Brain microvascular endothelial cell (primary cell): ENCODE measurements around the gene TBXAS1.

ENCODE experiments used
- DNase-seq: peaks from one replicate; pipeline ENCODE4 v3.0.0-alpha.2; 2020
- H3K27ac ChIP-seq: fragments of 250-450 bp; sonication (Bioruptor Pico); 2 replicates; pipeline ENCODE4 v1.5.1; 2020; ENCODE audit warnings: mild to moderate bottlenecking, moderate library complexity
- H3K27me3 ChIP-seq: fragments of 250-450 bp; sonication (Bioruptor Pico); replicated peaks from 2 replicates; pipeline ENCODE4 v1.5.1; 2020; ENCODE audit warnings: mild to moderate bottlenecking
- H3K36me3 ChIP-seq: fragments of 250-450 bp; sonication (Bioruptor Pico); replicated peaks from 2 replicates; pipeline ENCODE4 v1.5.1; 2020; ENCODE audit warnings: mild to moderate bottlenecking
- H3K4me3 ChIP-seq: 2 replicates; pipeline ENCODE4 v1.5.1; 2011; ENCODE audit warnings: low read depth, mild to moderate bottlenecking, control low read depth, low read length, moderate library complexity
- in situ Hi-C: cut with HindIII; loops from 2 replicates; pipeline ENCODE4 v1.10.0; 2017; ENCODE audit warnings: low sequenced_read_pairs, low pct_ligation_motif_present
- TF ChIP-seq, protein P1 (sequence below): IDR thresholded peaks from 2 replicates; pipeline ENCODE4 v1.5.1; 2011; ENCODE audit warnings: low read depth, mild to moderate bottlenecking, moderate library complexity, low read length, control low read depth, inconsistent platforms; ENCODE audit errors: missing control alignments

Gene TBXAS1

DNA sequence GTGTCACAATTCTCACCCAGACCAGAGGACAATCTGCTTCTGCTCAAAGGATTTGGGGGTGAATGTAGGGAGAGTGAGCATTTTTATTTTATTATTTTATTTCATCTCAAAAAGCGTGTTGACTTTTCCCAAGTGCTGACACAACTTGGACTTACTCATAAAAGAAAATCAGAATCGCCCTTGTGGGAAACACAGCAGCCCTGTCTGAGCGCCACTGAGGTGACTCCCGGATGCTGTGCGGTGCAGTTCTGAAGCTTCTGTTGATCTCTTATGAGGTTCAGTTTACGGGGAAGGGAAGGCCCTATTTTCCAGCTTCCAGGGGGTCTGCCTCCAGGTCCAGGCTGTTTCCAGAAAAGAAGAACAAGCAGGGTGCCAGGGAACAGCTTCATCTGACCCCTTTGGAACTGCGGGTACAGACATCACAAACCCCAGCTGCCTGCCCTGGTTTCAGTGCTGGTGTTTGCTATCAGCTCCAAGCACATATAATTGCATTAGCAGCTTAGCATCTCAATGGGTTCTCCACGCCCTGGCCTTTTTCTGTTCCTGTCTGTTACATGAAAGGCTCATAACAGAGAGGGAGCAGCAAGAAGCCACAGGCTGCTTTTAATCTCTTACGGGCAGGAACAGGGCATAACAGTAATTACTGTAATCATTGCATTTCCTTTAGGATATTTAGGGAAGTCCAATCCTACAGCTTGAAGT lies 181.3 kb downstream of the TBXAS1 start:
- TF ChIP-seq, protein P1, sequence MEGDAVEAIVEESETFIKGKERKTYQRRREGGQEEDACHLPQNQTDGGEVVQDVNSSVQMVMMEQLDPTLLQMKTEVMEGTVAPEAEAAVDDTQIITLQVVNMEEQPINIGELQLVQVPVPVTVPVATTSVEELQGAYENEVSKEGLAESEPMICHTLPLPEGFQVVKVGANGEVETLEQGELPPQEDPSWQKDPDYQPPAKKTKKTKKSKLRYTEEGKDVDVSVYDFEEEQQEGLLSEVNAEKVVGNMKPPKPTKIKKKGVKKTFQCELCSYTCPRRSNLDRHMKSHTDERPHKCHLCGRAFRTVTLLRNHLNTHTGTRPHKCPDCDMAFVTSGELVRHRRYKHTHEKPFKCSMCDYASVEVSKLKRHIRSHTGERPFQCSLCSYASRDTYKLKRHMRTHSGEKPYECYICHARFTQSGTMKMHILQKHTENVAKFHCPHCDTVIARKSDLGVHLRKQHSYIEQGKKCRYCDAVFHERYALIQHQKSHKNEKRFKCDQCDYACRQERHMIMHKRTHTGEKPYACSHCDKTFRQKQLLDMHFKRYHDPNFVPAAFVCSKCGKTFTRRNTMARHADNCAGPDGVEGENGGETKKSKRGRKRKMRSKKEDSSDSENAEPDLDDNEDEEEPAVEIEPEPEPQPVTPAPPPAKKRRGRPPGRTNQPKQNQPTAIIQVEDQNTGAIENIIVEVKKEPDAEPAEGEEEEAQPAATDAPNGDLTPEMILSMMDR, result no peak
- no peak overlapping the region for H3K4me3 ChIP-seq
- H3K27me3 ChIP-seq, result peaks cover 14% of the 10 kb centered on the region
- in situ Hi-C loops, result no loop called here
- no peak for DNase-seq
- no peaks in the 10 kb centered on the region for H3K36me3 ChIP-seq
- no peak overlapping the region for H3K27ac ChIP-seq

DNA sequence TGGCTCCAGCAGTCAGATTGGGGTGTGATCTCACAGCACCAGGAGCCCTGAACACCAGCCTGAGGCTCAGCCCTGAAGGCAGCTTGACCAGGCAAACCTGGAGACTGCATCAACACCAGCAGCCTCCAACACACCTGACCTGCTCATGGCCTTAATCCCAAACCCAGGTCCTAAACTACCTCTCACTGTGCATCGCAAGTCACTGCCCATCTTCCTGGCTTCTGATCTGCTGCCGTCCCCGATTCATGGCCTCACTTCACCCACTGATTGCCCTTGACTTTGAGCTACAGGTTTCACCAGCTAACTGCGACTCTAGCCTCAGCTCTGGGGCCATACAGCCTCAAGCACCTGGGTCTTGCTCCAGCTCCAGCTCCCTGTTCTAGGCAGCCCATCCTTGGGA lies 184.6 kb downstream of the TBXAS1 start:
- Histone ChIP-seq H3K27ac (no peak overlapping the region), H3K27me3 (peaks cover 14% of the 10 kb centered on the region), H3K36me3 (no peaks in the 10 kb centered on the region), H3K4me3 (no peak overlapping the region)
- no peak for DNase-seq
- TF ChIP-seq, protein P1, result no peak
- in situ Hi-C loops, result no loop called here

DNA sequence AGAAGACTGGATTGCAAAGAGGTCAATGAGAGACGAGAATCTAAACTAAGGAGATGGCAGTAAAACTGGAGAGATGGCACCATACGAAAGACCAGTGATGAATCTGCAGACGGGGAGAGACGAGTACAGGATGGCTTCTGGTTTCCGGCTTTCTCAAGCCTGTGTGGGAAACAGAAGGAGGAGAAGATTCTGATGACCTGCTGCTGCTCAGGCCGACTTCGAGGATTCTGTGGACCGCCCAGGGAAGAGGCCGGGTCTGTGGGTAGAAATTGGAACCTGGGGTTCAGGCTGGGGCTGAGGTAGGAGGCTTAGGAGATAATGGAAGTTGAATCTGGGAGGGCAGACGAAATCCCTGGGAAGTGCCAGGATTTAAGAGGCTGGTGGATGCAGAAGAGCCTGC lies 185.1 kb downstream of the TBXAS1 start:
- TF ChIP-seq, protein P1, result no peak
- Histone ChIP-seq H3K4me3 (no peak overlapping the region), H3K36me3 (no peaks in the 10 kb centered on the region), H3K27ac (no peak overlapping the region), H3K27me3 (peaks cover 14% of the 10 kb centered on the region)
- no peak for DNase-seq
- in situ Hi-C loops, result no loop called here

DNA sequence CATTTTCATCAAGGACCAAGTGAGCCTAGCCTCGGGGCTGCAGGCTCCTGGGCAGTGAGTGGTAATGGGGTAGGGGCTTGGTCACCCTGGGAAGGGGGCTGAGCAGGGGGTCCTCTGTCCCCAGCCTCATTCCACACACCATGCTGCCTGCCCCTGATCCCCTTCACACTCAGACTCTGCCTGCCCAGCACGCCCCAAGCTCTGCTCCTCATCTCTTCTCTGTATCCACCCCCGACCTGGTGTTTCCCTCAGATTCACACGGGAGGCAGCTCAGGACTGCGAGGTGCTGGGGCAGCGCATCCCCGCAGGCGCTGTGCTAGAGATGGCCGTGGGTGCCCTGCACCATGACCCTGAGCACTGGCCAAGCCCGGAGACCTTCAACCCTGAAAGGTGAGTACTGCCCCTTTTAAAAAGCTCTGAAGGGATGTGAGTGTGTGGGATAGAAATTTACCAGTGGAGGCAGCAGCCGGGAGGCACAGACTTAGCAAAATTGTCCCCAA lies 186.5 kb downstream of the TBXAS1 start:
- in situ Hi-C loops, result no loop called here
- H3K36me3 ChIP-seq, result no peaks in the 10 kb centered on the region

DNA sequence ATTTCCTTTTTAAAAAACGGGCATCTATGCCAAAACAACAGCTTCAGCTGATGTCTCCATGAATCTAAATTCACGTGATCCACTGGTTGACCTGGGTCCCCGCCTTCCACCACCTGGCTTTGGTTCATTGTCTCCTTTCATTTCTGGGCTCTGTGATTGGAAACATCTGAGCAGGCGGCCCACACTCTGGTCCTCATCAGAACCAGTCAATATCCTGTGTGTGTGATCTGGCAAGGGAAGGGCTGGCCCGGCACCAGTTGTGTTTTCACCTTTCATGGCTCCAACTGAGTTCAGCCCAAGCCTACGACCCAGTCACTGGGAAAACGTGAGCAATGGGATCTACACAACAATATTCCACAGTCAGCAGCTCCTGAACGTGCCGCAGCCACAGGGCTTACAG lies 187.5 kb downstream of the TBXAS1 start:
- Histone ChIP-seq H3K36me3 (no peaks in the 10 kb centered on the region), H3K4me3 (no peak overlapping the region), H3K27ac (no peak overlapping the region), H3K27me3 (peaks cover 9% of the 10 kb centered on the region)
- TF ChIP-seq, protein P1, result no peak
- DNase-seq, result no peak
- in situ Hi-C loops, result no loop called here

More for the DNA sequence above, 186.5 kb downstream of the TBXAS1 start:
- Histone ChIP-seq H3K4me3 (no peak overlapping the region), H3K27me3 (peaks cover 12% of the 10 kb centered on the region), H3K27ac (no peak overlapping the region)
- no peak for DNase-seq
- TF ChIP-seq, protein P1, result no peak

GRCh38 chr7:140017034-140017433 lies 188.0 kb downstream of the TBXAS1 start:
- Histone ChIP-seq H3K27ac (no peak overlapping the region), H3K4me3 (no peak overlapping the region), H3K36me3 (no peaks in the 10 kb centered on the region), H3K27me3 (peaks cover 9% of the 10 kb centered on the region)
- no peak for DNase-seq
- TF ChIP-seq, protein P1, result no peak
- in situ Hi-C loops, result no loop called here
